ENCODE data around the gene INPP4A. TPM values are rescaled to one million over a fixed set of nuclear protein-coding genes. Genes with fewer than 3 reads are reported as not detected.

INPP4A gene
- total RNA-seq, 2 donors from 2014 or later: 10.9 to 12.2 TPM

- no peaks in the 10 kb centered on the region for H3K9me3 ChIP-seq
- peaks cover 15% of the 10 kb centered on the region for H3K4me1 ChIP-seq
- ATAC-seq (no peak), DNase-seq (no peak)
- intact Hi-C loops (cut with DNase I): no loop called here
- TF ChIP-seq CTCF (IDR thresholded peaks at IDR 0.05): no peak
- no peak for TF ChIP-seq POLR2A (IDR thresholded peaks at IDR 0.05)
- no peak overlapping the region for H3K4me3 ChIP-seq
- no peak overlapping the region for H3K27ac ChIP-seq
- WGBS, 2 donors: 68 to 77% methylated on average over 4 of the region's 4 CpGs
- no peaks in the 10 kb centered on the region for H3K27me3 ChIP-seq
- no peaks in the 10 kb centered on the region for H3K36me3 ChIP-seq (replicated peaks in 1 of 2; ENCODE audit: insufficient read depth in 1 of 2, low read depth in 2 of 2)
These were observed 58.1 kb downstream of the INPP4A start for GRCh38 chr2:98502556-98503335.

- TF ChIP-seq CTCF (IDR thresholded peaks at IDR 0.05) (no peak), POLR2A (IDR thresholded peaks at IDR 0.05) (no peak)
- Histone ChIP-seq H3K27ac (peak overlapping the region in 1 of 4 donors; percentile 67), H3K4me3 (no peak overlapping the region), H3K36me3 (replicated peaks in 1 of 2; ENCODE audit: insufficient read depth in 1 of 2, low read depth in 2 of 2) (no peaks in the 10 kb centered on the region), H3K27me3 (no peaks in the 10 kb centered on the region), H3K9me3 (no peaks in the 10 kb centered on the region), H3K4me1 (peaks cover 15% of the 10 kb centered on the region)
- DNase-seq: no peak
- WGBS, 2 donors: 67 to 70% methylated on average over 2 of the region's 2 CpGs
- intact Hi-C loops (cut with DNase I): no loop called here
- ATAC-seq: no peak
These were observed 58.9 kb downstream of the INPP4A start for GRCh38 chr2:98503481-98504105.

- H3K9me3 ChIP-seq: no peaks in the 10 kb centered on the region
- H3K27me3 ChIP-seq: no peaks in the 10 kb centered on the region
- intact Hi-C loops (cut with DNase I): no loop called here
- H3K4me3 ChIP-seq: no peak overlapping the region
- TF ChIP-seq CTCF (IDR thresholded peaks at IDR 0.05) (no peak), POLR2A (IDR thresholded peaks at IDR 0.05) (no peak)
- no peaks in the 10 kb centered on the region for H3K36me3 ChIP-seq (replicated peaks in 1 of 2; ENCODE audit: insufficient read depth in 1 of 2, low read depth in 2 of 2)
- ATAC-seq (no peak), DNase-seq (no peak)
- WGBS, 2 donors: 39 to 53% methylated on average over 8 of the region's 8 CpGs
- peak overlapping the region in 2 of 4 donors; percentile 52 to 67 for H3K27ac ChIP-seq
- H3K4me1 ChIP-seq: peaks cover 15% of the 10 kb centered on the region
These were observed 59.9 kb downstream of the INPP4A start for GRCh38 chr2:98504381-98505109.

- DNase-seq (peak in 1 of 4 donors; percentile 68), ATAC-seq (no peak)
- intact Hi-C loops (cut with DNase I): no loop called here
- Histone ChIP-seq H3K36me3 (replicated peaks in 1 of 2; ENCODE audit: insufficient read depth in 1 of 2, low read depth in 2 of 2) (no peaks in the 10 kb centered on the region), H3K9me3 (no peaks in the 10 kb centered on the region), H3K4me1 (peaks cover 15% of the 10 kb centered on the region), H3K27me3 (no peaks in the 10 kb centered on the region), H3K4me3 (no peak overlapping the region), H3K27ac (peak overlapping the region in 2 of 4 donors; percentile 52 to 67)
- TF ChIP-seq CTCF (IDR thresholded peaks at IDR 0.05) (no peak), POLR2A (IDR thresholded peaks at IDR 0.05) (peak in 1 of 3 donors; percentile 55)
- WGBS, 2 donors: 53 to 61% methylated on average over 7 of the region's 7 CpGs
These were observed 60.7 kb downstream of the INPP4A start for GRCh38 chr2:98505311-98505808.
